AG08395 (cell line): ENCODE data around the gene ZSWIM9.
"Not testable (repeated sequence)": the region's sequence is repeated elsewhere in the genome, so short reads cannot be mapped to it uniquely, and the experiment has no call there.

Experiments used
- DNase-seq: peaks from one replicate; pipeline ENCODE4 v3.0.0; 2012; ENCODE audit warnings: mixed read lengths, low spot score

The ZSWIM9 gene

DNA sequence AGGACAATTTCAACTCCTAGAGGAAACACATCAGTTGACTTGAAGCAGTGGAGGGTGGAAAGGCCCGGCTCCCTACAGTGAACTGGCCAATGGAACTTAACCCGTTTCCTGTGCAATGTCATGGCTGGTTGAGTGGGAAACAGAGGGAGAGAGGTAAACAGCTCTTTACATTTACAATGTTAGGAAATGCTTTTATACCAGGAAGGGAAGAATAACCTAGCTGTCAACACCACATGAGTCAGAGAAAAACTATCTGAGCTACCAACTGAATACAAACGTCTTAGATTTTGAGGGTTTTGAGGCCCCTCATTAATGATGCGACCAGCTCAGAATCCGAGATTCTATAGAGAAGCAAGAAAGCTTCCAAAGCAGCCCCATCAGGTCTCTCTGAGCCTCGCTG lies 48.5 kb downstream of the ZSWIM9 start:
- DNase-seq: no peak

GRCh38 chr19:48220784-48221183 lies 50.3 kb downstream of the ZSWIM9 start:
- not testable (repeated sequence) for DNase-seq

DNA sequence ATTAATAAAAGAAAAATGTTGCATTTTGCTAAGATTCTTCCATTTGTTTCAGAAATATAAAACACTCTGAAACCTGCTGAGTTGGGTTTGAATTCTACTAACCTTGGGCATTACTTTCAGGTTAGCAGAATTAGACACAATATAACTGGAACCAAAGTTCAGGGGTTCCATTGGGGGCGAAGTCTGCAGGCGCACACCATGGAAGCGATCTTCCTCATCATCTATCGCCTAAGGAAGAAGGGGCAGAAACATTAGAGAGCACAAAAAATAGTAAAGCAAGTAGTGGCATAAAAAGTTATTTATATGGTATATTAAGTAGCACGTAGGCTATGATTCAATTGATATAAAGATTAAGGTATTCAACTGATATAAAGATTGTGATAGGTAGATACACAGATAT lies 51.1 kb downstream of the ZSWIM9 start:
- DNase-seq: no peak

GRCh38 chr19:48230555-48231129 lies 60.2 kb downstream of the ZSWIM9 start:
- no peak for DNase-seq

DNA sequence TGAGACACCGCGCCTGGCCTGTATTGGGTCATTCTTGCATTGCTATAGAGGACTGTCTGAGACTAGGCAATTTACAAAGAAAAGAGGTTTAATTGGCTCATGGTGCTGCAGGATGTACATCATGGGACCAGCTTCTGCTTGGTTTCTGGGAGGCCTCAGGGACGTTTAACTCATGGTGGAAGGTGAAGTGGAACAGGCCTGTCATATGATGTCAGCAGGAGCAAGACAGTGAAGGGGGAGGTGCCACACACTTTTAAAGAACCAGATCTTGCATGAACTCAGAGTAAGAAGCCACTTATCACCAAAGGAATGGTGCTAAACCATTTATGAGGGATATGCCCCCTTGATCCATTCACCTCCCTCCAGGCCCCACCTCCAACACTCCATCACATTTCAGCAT lies 66.6 kb downstream of the ZSWIM9 start:
- no peak for DNase-seq

DNA sequence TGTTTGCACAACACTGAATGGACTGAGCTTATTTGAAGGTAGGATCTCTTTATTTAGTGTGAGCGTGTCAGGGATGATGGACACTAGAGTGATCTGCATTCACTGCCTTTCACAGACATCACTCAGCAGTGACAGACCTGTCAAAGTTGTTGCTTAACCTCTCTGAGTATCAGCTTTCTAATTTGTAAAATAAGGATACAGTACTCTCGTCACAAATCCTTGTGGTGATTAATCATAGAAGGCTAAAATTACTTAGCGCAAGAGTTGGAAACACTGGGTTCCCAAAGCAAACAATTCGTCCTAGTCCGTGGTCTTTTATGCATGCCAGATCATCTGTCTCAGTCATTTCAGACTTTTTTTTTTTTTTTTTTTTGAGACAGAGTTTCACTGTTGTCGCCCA lies 68.6 kb downstream of the ZSWIM9 start:
- no peak for DNase-seq

GRCh38 chr19:48239582-48240141 lies 69.2 kb downstream of the ZSWIM9 start:
- no peak for DNase-seq

DNA sequence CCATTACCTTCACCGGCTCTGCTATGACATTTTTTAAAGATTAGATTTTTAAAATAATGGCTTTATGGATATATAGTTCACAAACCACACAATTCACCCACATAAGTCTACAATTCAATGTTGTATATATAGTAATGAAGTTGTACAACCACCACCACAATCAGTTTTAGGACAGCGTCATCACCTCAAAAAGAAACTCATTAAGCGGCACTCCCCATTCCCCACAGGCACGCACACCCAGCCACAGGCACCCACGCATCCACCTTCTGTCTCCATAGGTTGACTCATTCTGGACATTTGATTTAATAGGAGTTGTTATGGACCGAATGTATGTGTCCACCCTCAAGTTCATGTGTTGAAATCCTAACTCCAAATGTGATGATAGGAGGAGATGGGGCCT lies 71.3 kb downstream of the ZSWIM9 start:
- not testable (repeated sequence) for DNase-seq

DNA sequence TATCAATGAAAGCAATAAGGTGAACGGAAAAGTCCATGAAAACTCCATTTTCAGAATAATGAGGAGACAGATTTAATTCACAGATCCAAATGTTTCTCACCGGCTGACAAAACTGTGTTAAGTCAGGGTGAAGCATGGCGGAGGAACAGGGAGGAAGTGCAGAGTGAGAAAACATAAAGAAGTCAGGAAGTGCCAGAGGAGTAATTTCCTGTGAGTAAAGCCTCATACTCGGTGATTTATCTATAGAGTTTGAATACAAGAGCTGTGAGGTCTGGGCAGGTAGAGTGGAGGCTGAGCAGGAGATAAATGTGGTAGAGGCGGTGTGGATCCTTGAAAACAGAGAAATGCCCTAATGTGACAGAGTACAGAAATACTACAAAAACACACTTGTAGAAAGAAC lies 73.8 kb downstream of the ZSWIM9 start:
- DNase-seq: no peak

DNA sequence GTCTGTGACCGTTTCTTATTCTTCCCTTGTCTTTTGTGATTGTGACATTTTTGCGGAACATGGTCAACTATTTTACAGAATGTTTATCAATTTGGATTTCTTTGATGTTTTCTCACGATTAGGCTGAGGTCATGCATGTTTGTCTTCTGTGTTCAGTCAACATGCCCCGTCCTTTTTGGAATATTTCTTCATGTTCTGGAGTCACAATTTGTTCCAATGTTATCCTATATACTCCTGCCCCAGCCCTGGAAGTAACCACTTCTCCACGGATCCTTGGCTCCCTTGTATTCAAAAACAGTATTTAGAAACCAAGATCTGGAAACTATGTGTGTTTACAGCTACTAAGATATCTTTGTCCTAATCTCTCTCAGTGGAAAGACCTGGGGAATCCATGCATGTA lies 75.6 kb downstream of the ZSWIM9 start:
- DNase-seq: no peak

- DNase-seq: no peak
These were observed 76.7 kb downstream of the ZSWIM9 start for GRCh38 chr19:48247212-48247611.
